H1 (cell line): ENCODE data around the gene CXADR. TPM values are rescaled to one million over a fixed set of nuclear protein-coding genes. Genes with fewer than 3 reads are reported as not detected.
A peak's percentile ranks its signal among the peaks of the same experiment; 100 is the strongest.

ENCODE experiments used
- polyA plus RNA-seq, 7 experiments: library from polyadenylated mRNA; depleted of rRNA in 3 of 7; stranded (reverse) in 5 of 7; unstranded in 2 of 7; fragments of >200 nt in 5 of 7; fragments of 200-250 nt in 2 of 7; gene quantifications; 1 replicate in 5 of 7; 2 replicates in 1 of 7; 4 replicates in 1 of 7; pipeline versions ENCODE4 v1.2.1 to v1.2.3, GENCODE V29; 2011 to 2013; ENCODE audit warnings: missing spikeins in 2 of 7, mixed read lengths in 2 of 7
- total RNA-seq: library from RNA; stranded (reverse); fragmentation: NEBNext Ultra II Directional; extraction: Animal tissue kit (Norgen Biotek cat#: 25700); gene quantifications from 2 replicates; pipeline ENCODE4 v1.2.1, GENCODE V29; 2021
- TF ChIP-seq, protein P1 (sequence below): fragments of 300-600 bp; sonication (generic); IDR thresholded peaks from 2 replicates; pipeline ENCODE4 v1.7.1; 2012; ENCODE audit warnings: low read length, moderate library complexity, mild to moderate bottlenecking, inconsistent platforms; ENCODE audit not compliant: insufficient replicate concordance

CXADR gene
- total and polyA plus RNA-seq, 2 of the 8 experiments (the other 6 are each of a cell fraction or from before 2014, with no cell fraction given), result 45.6 to 145 TPM

DNA sequence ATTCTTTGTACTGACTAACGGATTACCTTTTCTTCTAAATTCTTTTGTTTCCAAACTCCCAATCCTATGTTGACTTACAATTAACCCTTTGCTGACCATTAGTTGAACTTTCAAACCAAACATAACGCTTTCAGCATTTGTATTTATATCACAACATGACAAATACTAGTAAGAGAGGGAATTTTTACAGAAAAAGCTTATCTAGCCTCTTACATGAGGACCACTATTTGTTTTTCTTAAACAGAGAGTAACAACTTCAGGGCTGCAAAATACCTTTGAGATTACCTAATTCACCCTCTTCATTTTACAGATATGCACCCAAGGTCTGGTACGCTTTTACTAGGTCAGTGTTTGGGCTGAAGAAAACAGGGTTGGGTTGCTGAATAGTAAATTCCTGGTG is 45.0 kb upstream of the CXADR start (continued):
- TF ChIP-seq, protein P1, sequence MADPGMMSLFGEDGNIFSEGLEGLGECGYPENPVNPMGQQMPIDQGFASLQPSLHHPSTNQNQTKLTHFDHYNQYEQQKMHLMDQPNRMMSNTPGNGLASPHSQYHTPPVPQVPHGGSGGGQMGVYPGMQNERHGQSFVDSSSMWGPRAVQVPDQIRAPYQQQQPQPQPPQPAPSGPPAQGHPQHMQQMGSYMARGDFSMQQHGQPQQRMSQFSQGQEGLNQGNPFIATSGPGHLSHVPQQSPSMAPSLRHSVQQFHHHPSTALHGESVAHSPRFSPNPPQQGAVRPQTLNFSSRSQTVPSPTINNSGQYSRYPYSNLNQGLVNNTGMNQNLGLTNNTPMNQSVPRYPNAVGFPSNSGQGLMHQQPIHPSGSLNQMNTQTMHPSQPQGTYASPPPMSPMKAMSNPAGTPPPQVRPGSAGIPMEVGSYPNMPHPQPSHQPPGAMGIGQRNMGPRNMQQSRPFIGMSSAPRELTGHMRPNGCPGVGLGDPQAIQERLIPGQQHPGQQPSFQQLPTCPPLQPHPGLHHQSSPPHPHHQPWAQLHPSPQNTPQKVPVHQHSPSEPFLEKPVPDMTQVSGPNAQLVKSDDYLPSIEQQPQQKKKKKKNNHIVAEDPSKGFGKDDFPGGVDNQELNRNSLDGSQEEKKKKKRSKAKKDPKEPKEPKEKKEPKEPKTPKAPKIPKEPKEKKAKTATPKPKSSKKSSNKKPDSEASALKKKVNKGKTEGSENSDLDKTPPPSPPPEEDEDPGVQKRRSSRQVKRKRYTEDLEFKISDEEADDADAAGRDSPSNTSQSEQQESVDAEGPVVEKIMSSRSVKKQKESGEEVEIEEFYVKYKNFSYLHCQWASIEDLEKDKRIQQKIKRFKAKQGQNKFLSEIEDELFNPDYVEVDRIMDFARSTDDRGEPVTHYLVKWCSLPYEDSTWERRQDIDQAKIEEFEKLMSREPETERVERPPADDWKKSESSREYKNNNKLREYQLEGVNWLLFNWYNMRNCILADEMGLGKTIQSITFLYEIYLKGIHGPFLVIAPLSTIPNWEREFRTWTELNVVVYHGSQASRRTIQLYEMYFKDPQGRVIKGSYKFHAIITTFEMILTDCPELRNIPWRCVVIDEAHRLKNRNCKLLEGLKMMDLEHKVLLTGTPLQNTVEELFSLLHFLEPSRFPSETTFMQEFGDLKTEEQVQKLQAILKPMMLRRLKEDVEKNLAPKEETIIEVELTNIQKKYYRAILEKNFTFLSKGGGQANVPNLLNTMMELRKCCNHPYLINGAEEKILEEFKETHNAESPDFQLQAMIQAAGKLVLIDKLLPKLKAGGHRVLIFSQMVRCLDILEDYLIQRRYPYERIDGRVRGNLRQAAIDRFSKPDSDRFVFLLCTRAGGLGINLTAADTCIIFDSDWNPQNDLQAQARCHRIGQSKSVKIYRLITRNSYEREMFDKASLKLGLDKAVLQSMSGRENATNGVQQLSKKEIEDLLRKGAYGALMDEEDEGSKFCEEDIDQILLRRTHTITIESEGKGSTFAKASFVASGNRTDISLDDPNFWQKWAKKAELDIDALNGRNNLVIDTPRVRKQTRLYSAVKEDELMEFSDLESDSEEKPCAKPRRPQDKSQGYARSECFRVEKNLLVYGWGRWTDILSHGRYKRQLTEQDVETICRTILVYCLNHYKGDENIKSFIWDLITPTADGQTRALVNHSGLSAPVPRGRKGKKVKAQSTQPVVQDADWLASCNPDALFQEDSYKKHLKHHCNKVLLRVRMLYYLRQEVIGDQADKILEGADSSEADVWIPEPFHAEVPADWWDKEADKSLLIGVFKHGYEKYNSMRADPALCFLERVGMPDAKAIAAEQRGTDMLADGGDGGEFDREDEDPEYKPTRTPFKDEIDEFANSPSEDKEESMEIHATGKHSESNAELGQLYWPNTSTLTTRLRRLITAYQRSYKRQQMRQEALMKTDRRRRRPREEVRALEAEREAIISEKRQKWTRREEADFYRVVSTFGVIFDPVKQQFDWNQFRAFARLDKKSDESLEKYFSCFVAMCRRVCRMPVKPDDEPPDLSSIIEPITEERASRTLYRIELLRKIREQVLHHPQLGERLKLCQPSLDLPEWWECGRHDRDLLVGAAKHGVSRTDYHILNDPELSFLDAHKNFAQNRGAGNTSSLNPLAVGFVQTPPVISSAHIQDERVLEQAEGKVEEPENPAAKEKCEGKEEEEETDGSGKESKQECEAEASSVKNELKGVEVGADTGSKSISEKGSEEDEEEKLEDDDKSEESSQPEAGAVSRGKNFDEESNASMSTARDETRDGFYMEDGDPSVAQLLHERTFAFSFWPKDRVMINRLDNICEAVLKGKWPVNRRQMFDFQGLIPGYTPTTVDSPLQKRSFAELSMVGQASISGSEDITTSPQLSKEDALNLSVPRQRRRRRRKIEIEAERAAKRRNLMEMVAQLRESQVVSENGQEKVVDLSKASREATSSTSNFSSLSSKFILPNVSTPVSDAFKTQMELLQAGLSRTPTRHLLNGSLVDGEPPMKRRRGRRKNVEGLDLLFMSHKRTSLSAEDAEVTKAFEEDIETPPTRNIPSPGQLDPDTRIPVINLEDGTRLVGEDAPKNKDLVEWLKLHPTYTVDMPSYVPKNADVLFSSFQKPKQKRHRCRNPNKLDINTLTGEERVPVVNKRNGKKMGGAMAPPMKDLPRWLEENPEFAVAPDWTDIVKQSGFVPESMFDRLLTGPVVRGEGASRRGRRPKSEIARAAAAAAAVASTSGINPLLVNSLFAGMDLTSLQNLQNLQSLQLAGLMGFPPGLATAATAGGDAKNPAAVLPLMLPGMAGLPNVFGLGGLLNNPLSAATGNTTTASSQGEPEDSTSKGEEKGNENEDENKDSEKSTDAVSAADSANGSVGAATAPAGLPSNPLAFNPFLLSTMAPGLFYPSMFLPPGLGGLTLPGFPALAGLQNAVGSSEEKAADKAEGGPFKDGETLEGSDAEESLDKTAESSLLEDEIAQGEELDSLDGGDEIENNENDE, result peak; percentile 15
- TF ChIP-seq, all 59 proteins: peak for 1
